Occipital lobe (tissue), 3 donors: ENCODE data around the gene ACSS3. TPM values are rescaled to one million over a fixed set of nuclear protein-coding genes. Genes with fewer than 3 reads are reported as not detected.

Experiments used
- DNase-seq: peaks from one replicate; lab custom pipeline; 2025; lab: John Stamatoyannopoulos, UW
- small RNA-seq: library from RNA; depleted of rRNA; stranded (forward); fragments of <200 nt; gene quantifications from one replicate; pipeline ENCODE3, GENCODE V24; 2014
- total RNA-seq: library from RNA; depleted of rRNA; stranded (reverse); fragments of >200 nt; gene quantifications from one replicate; pipeline ENCODE4 v1.2.3, GENCODE V29; 2014

The ACSS3 gene
- total RNA-seq, 1 donor from 2014 or later, result 8.9 TPM

GRCh38 chr12:81294325-81295190, 216.7 kb downstream of the ACSS3 start:
- DNase-seq, result no peak

- no peak for DNase-seq
Observed at GRCh38 chr12:81295251-81295650, 217.4 kb downstream of the ACSS3 start.

GRCh38 chr12:81296556-81297305, 218.9 kb downstream of the ACSS3 start:
- no peak for DNase-seq

DNA sequence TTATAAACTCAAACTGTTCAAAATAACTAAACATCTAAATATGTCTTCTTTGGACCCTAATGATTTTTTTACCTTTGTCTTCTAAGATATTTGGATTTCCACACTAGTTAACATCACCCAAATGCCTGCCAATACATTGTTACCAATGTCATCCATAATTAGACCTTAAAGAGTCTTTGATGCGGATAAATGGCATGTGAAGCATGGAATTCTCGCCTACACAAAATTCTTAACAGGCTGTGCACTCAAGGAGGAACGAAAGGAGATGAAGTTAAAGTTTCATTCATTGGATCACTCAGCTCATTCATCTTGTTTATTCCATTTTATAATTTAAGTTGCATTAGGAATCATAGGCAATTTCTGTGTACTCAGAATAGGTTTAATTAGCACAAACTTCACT, 219.7 kb downstream of the ACSS3 start:
- no peak for DNase-seq

GRCh38 chr12:81300454-81300853, 222.6 kb downstream of the ACSS3 start:
- DNase-seq, result no peak

DNA sequence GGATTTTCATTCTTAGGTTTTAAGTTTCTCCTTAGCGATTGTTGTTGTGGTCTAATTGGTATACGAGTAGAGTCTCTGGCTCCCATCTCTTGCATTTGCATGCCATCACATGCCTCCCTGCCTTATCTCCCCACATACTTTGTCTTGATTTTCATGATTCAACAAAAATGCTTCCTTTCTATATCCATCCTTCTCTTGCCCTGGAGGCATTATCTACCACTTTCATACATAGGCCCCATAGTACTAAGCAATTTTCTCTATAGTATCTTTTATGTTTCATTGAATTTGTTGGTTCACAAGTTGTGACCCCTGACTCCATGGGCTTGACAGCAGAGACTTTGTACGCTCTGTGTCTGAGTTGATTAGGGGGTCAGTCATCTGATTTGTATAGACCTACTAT, 226.1 kb downstream of the ACSS3 start:
- DNase-seq, result no peak

Small RNA genes within 50 kb of the gene (small RNA-seq; reads per million reads assigned to genes)
- not detected for gene MIR4699

Other genes starting within 250 kb of the ACSS3 start
- gene LIN7A, start 140.1 kb upstream of the ACSS3 start, total RNA-seq, result 37.7 TPM